Mucosa of descending colon (tissue), 3 donors: Measurements from ENCODE around the gene ZFP1. TPM values are rescaled to one million over a fixed set of nuclear protein-coding genes. Genes with fewer than 3 reads are reported as not detected.
A peak's percentile ranks its signal among the peaks of the same experiment; 100 is the strongest.

ENCODE experiments used
- ATAC-seq: fragments of 200-7000 bp; cut with Tn5 transposase; one replicate; pipeline ENCODE4 v1.9.1; 2020; ENCODE audit warnings: mild to moderate bottlenecking, moderate library complexity
- DNase-seq, 3 donors: peaks; one replicate each; pipeline ENCODE4 v3.0.0-alpha.2; 2020
- H3K36me3 ChIP-seq: fragments of 200-600 bp; one replicate; pipeline ENCODE4 v1.8.0; 2021; ENCODE audit warnings: low read depth, mild to moderate bottlenecking
- H3K4me1 ChIP-seq: fragments of 200-600 bp; one replicate; pipeline ENCODE4 v1.8.0; 2021; ENCODE audit warnings: low read depth, mild to moderate bottlenecking
- H3K4me3 ChIP-seq: fragments of 200-600 bp; one replicate; pipeline ENCODE4 v1.8.0; 2021; ENCODE audit warnings: mild to moderate bottlenecking
- H3K9me3 ChIP-seq: fragments of 200-600 bp; one replicate; pipeline ENCODE4 v1.8.0; 2021; ENCODE audit warnings: mild to moderate bottlenecking
- CTCF ChIP-seq: fragments of 200-600 bp; IDR thresholded peaks from one replicate; pipeline ENCODE4 v1.8.0; 2022; ENCODE audit warnings: antibody characterized with exemption, mild to moderate bottlenecking
- intact Hi-C, 2 donors: fragments of 100-400 bp; cut with DNase I in 1 of 2; cut with micrococcal nuclease in 1 of 2; formaldehyde crosslinking; loops; one replicate each; pipeline versions ENCODE4 v1.11.0 to v1.11.1; 2022; cut with DNase I, micrococcal nuclease
- total RNA-seq, 3 donors: library from RNA; stranded (reverse); fragmentation: NEBNext Ultra II Directional in 2 of 3; extraction: Animal tissue kit (Norgen Biotek cat#: 25700) in 2 of 3; gene quantifications; one replicate each; pipeline versions ENCODE4 v1.2.1 to v1.2.4, GENCODE V29; 2021 to 2023
- donor health status: DM: no; HTN: no; CAD: no; lungs with moderate emphysema.
- donor health status: DM: no; HTN: no; CAD: no.
- donor health status: DM: no; HTN: yes; CAD: no.

Gene ZFP1
- total RNA-seq, 3 donors from 2014 or later: 5.6 to 17.0 (median 6.9) TPM

- DNase-seq: peak in 1 of 3 donors; percentile 49
- Histone ChIP-seq H3K4me3 (no peak overlapping the region), H3K9me3 (no peaks in the 10 kb centered on the region), H3K4me1 (peaks cover 30% of the 10 kb centered on the region), H3K36me3 (no peaks in the 10 kb centered on the region)
- ATAC-seq: no peak
- no peak for TF ChIP-seq CTCF
- intact Hi-C loops: no loop called here
Observed at GRCh38 chr16:75107505-75107904, 40.8 kb upstream of the ZFP1 start.

- ATAC-seq: peak; percentile 51
- intact Hi-C loops: no loop called here
- H3K4me1 ChIP-seq: peaks cover 30% of the 10 kb centered on the region
Observed at GRCh38 chr16:75108792-75109731, 39.3 kb upstream of the ZFP1 start.

GRCh38 chr16:75109732-75110243, 38.5 kb upstream of the ZFP1 start:
- H3K36me3 ChIP-seq: no peaks in the 10 kb centered on the region
- H3K9me3 ChIP-seq: no peaks in the 10 kb centered on the region
- no peak for TF ChIP-seq CTCF
- no peak overlapping the region for H3K4me3 ChIP-seq
- intact Hi-C loops: loop anchor here (2.0 kb wide), 2 partner anchors 111 to 113 kb away; partner anchors contain the start of gene ZNRF1 (in 1 of the 2)
- peaks cover 30% of the 10 kb centered on the region for H3K4me1 ChIP-seq
- peak; percentile 80 to 85 (median 85) for DNase-seq
- ATAC-seq: peak; percentile 58

More at GRCh38 chr16:75108792-75109731, 39.3 kb upstream of the ZFP1 start:
- no peak for TF ChIP-seq CTCF
- no peak overlapping the region for H3K4me3 ChIP-seq
- peak; percentile 66 to 87 (median 76) for DNase-seq
- no peaks in the 10 kb centered on the region for H3K9me3 ChIP-seq
- no peaks in the 10 kb centered on the region for H3K36me3 ChIP-seq

- H3K4me1 ChIP-seq: peaks cover 36% of the 10 kb centered on the region
- H3K9me3 ChIP-seq: no peaks in the 10 kb centered on the region
- peak; percentile 88 for TF ChIP-seq CTCF
- ATAC-seq (peak; percentile 83), DNase-seq (peak; percentile 90 to 93 (median 91))
- intact Hi-C loops: loop anchor here (2.0 kb wide), 2 partner anchors 112 to 114 kb away; partner anchors contain the start of gene ZNRF1 (in 1 of the 2)
- no peak overlapping the region for H3K4me3 ChIP-seq
- H3K36me3 ChIP-seq: no peaks in the 10 kb centered on the region
Observed at GRCh38 chr16:75110637-75111513, 37.4 kb upstream of the ZFP1 start.

- H3K4me1 ChIP-seq: peaks cover 36% of the 10 kb centered on the region
- no peak overlapping the region for H3K4me3 ChIP-seq
- ATAC-seq (no peak), DNase-seq (no peak)
- no peaks in the 10 kb centered on the region for H3K36me3 ChIP-seq
- intact Hi-C loops: loop anchor here (2.0 kb wide), 2 partner anchors 113 to 115 kb away; partner anchors contain the start of gene ZNRF1 (in 1 of the 2)
- no peaks in the 10 kb centered on the region for H3K9me3 ChIP-seq
- no peak for TF ChIP-seq CTCF
Observed at GRCh38 chr16:75111514-75111940, 36.8 kb upstream of the ZFP1 start.
